GM18909 (cell line): ENCODE measurements around the gene FBXO44.
"Not testable (repeated sequence)": the region's sequence is repeated elsewhere in the genome, so short reads cannot be mapped to it uniquely, and the experiment has no call there.

Source experiments
- ATAC-seq: cut with Tn5 transposase; IDR thresholded peaks from one replicate; pipeline ENCODE4 v1.9.1; 2021; ENCODE audit warnings: mild to moderate bottlenecking; ENCODE audit not compliant: unreplicated experiment, poor library complexity

The FBXO44 gene

GRCh38 chr1:11638121-11638520 is 16.6 kb upstream of the FBXO44 start:
- no peak for ATAC-seq

GRCh38 chr1:11639372-11639771 is 15.3 kb upstream of the FBXO44 start:
- no peak for ATAC-seq

- no peak for ATAC-seq
These were observed 14.6 kb upstream of the FBXO44 start for GRCh38 chr1:11640101-11640500.

- no peak for ATAC-seq
These were observed 13.7 kb upstream of the FBXO44 start for GRCh38 chr1:11640944-11641343.

GRCh38 chr1:11641776-11642305 is 12.8 kb upstream of the FBXO44 start:
- ATAC-seq, result no peak

- ATAC-seq, result not testable (repeated sequence)
These were observed 12.2 kb upstream of the FBXO44 start for GRCh38 chr1:11642418-11643017.

- no peak for ATAC-seq
These were observed 10.9 kb upstream of the FBXO44 start for GRCh38 chr1:11643782-11644181.

GRCh38 chr1:11645270-11645669 is 9.4 kb upstream of the FBXO44 start:
- ATAC-seq, result no peak

GRCh38 chr1:11645670-11646265 is 8.9 kb upstream of the FBXO44 start:
- no peak for ATAC-seq

GRCh38 chr1:11646317-11646716 is 8.4 kb upstream of the FBXO44 start:
- ATAC-seq, result no peak

- ATAC-seq, result no peak
These were observed 7.3 kb upstream of the FBXO44 start for GRCh38 chr1:11647333-11647732.

GRCh38 chr1:11648039-11648438 is 6.6 kb upstream of the FBXO44 start:
- ATAC-seq, result no peak

- ATAC-seq, result no peak
These were observed 5.9 kb upstream of the FBXO44 start for GRCh38 chr1:11648732-11649158.

GRCh38 chr1:11649237-11649623 is 5.4 kb upstream of the FBXO44 start:
- ATAC-seq, result no peak

GRCh38 chr1:11649624-11650330 is 4.9 kb upstream of the FBXO44 start:
- no peak for ATAC-seq

- no peak for ATAC-seq
These were observed 4.2 kb upstream of the FBXO44 start for GRCh38 chr1:11650331-11650991.

- no peak for ATAC-seq
These were observed 3.7 kb upstream of the FBXO44 start for GRCh38 chr1:11651017-11651416.

GRCh38 chr1:11652203-11652780 is 2.4 kb upstream of the FBXO44 start:
- ATAC-seq, result no peak

GRCh38 chr1:11653101-11653860 is 1.4 kb upstream of the FBXO44 start:
- ATAC-seq, result no peak

- ATAC-seq, result no peak
These were observed 878 bp upstream of the FBXO44 start for GRCh38 chr1:11653861-11654136.
